C4-2B (cell line): ENCODE data around the gene SORBS2.

ENCODE experiments used
- CTCF ChIP-seq: fragments of 450-650 bp; conservative IDR thresholded peaks from 2 replicates; pipeline ENCODE4 v1.5.1; 2017; ENCODE audit warnings: mild to moderate bottlenecking
- ZFX ChIP-seq: fragments of 450-650 bp; IDR thresholded peaks from 2 replicates; pipeline ENCODE4 v1.6.1; 2017

- TF ChIP-seq CTCF = no peak
- no peak for TF ChIP-seq ZFX
Measured at GRCh38 chr4:185723631-185724260, 88.2 kb downstream of the SORBS2 start.
